K562 (cell line): Measurements from ENCODE around the gene DHRS2.
A peak's percentile ranks its signal among the peaks of the same experiment; 100 is the strongest.

Source experiments
- CTCF ChIP-seq, 3 experiments: IDR thresholded peaks in 2 of 3; conservative IDR thresholded peaks in 1 of 3; 2 replicates each; pipeline ENCODE4 v1.5.1; 2011 to 2012; ENCODE audit warnings: low read length in 3 of 3, mild to moderate bottlenecking in 3 of 3, control low read depth in 2 of 3, improper control_type of control experiment in 1 of 3, inconsistent platforms in 1 of 3, low read depth in 1 of 3, mixed read lengths in 1 of 3, moderate library complexity in 1 of 3; ENCODE audit not compliant: insufficient read depth in 2 of 3
- HDAC2 ChIP-seq: fragments of 450-650 bp; IDR thresholded peaks from 2 replicates; pipeline ENCODE4 v1.6.1; 2016; ENCODE audit warnings: mild to moderate bottlenecking
- REST ChIP-seq, 2 experiments: fragments of 450-650 bp; formaldehyde crosslinking in 1 of 2; IDR thresholded peaks; 2 replicates each; pipeline versions ENCODE4 v1.4.0 to v1.6.1; 2014 to 2020; ENCODE audit warnings: mild to moderate bottlenecking in 2 of 2, borderline replicate concordance in 1 of 2, low read depth in 1 of 2
- SIN3A ChIP-seq, 2 experiments: fragments of 150-350 bp in 1 of 2; IDR thresholded peaks; 2 replicates each; pipeline ENCODE4 v1.6.1; 2011 to 2016; ENCODE audit warnings: borderline replicate concordance in 2 of 2, low read depth in 2 of 2, low read length in 2 of 2, mild to moderate bottlenecking in 2 of 2, moderate library complexity in 2 of 2; ENCODE audit not compliant: control insufficient read depth in 1 of 2
- ZBTB40 ChIP-seq, 2 experiments: fragments of 450-650 bp in 1 of 2; sonication (generic) in 1 of 2; formaldehyde crosslinking in 1 of 2; IDR thresholded peaks; 2 replicates each; pipeline versions ENCODE4 v1.7.1 to v1.9.0; 2016 to 2022; ENCODE audit warnings: inconsistent platforms in 1 of 2, mild to moderate bottlenecking in 1 of 2, missing genetic modification reagents in 1 of 2

GRCh38 chr14:23622990-23623389, 13.2 kb upstream of the DHRS2 start:
- TF ChIP-seq CTCF (IDR thresholded peaks at IDR 0.05 in 2 of 3, conservative IDR thresholded peaks at IDR 0.05 in 1 of 3; ENCODE audit: insufficient read depth in 2 of 3, low read depth in 1 of 3, low read length in 3 of 3) (peak; percentile 13 to 41 (median 22); a peak in 4 of 6 replicates), HDAC2 (no peak), ZBTB40 (IDR thresholded peaks at IDR 0.05) (no peak), ZBTB40 (CRISPR knock-in tag; IDR thresholded peaks at IDR 0.05) (no peak), SIN3A (IDR thresholded peaks at IDR 0.05; ENCODE audit: borderline replicate concordance in 2 of 2, control insufficient read depth in 1 of 2, low read depth in 2 of 2, low read length in 2 of 2) (no peak), REST (IDR thresholded peaks at IDR 0.05; ENCODE audit: borderline replicate concordance) (no peak), REST (CRISPR knock-in tag; IDR thresholded peaks at IDR 0.05; ENCODE audit: low read depth) (no peak)
